H1 (cell line): ENCODE data around the gene LY6G6F. TPM values are rescaled to one million over a fixed set of nuclear protein-coding genes. Genes with fewer than 3 reads are reported as not detected.
A peak's percentile ranks its signal among the peaks of the same experiment; 100 is the strongest.

Source experiments
- CTCF ChIA-PET: fragments of 300-600 bp; sonication (Branson Sonifier 250); formaldehyde crosslinking; loops from one replicate; lab custom pipeline; 2021; ENCODE audit not compliant: partially characterized antibody; lab: Charles Lee
- POLR2A ChIA-PET: fragments of 300-600 bp; sonication (Branson Sonifier 250); formaldehyde crosslinking; loops from one replicate; lab custom pipeline; 2021; ENCODE audit warnings: inconsistent platforms; ENCODE audit not compliant: partially characterized antibody; lab: Charles Lee
- DNase-seq, 2 experiments: peaks; one replicate each; pipeline versions ENCODE4 v3.0.0 to v3.0.0-alpha.2; 2010 to 2022; ENCODE audit warnings: low spot score in 2 of 2, low read depth in 1 of 2, mixed read lengths in 1 of 2
- FAIRE-seq: peaks from 2 replicates; lab custom pipeline; 2011; peaks lifted over from hg19 to GRCh38; lab: Jason Lieb, UNC
- H2AFZ ChIP-seq: 2 replicates; pipeline ENCODE4 v1.8.1; 2012; ENCODE audit warnings: low read length, inconsistent platforms
- H2AK5ac ChIP-seq: 2 replicates; pipeline ENCODE4 v1.6.1; 2013; ENCODE audit warnings: low read depth, low read length
- H2BK120ac ChIP-seq: replicated peaks from 2 replicates; pipeline ENCODE3; 2013; ENCODE audit warnings: low read depth, low read length, inconsistent platforms
- H2BK12ac ChIP-seq: 2 replicates; pipeline ENCODE4 v1.6.1; 2013; ENCODE audit warnings: low read depth, low read length
- H2BK15ac ChIP-seq: 2 replicates; pipeline ENCODE4 v1.6.1; 2013; ENCODE audit warnings: low read length
- H2BK20ac ChIP-seq: 2 replicates; pipeline ENCODE4 v1.6.1; 2013; ENCODE audit warnings: low read length
- H2BK5ac ChIP-seq: 2 replicates; pipeline ENCODE4 v1.6.1; 2013; ENCODE audit warnings: low read depth, low read length
- H3K14ac ChIP-seq: 2 replicates; pipeline ENCODE4 v1.6.1; 2013; ENCODE audit warnings: inconsistent platforms; ENCODE audit not compliant: insufficient read length
- H3K18ac ChIP-seq: 2 replicates; pipeline ENCODE4 v1.6.1; 2013; ENCODE audit warnings: low read length; ENCODE audit errors: extremely low read depth
- H3K23ac ChIP-seq: 2 replicates; pipeline ENCODE4 v1.6.1; 2013; ENCODE audit warnings: inconsistent platforms; ENCODE audit not compliant: insufficient read length
- H3K23me2 ChIP-seq: 2 replicates; pipeline ENCODE4 v1.6.1; 2013; ENCODE audit warnings: low read depth, low read length
- H3K27ac ChIP-seq: 2 replicates; pipeline ENCODE4 v1.6.1; 2011; ENCODE audit warnings: low read depth, low read length, inconsistent platforms
- H3K27me3 ChIP-seq, 4 experiments: replicated peaks in 1 of 4; 1 replicate in 1 of 4; 2 replicates in 3 of 4; pipeline versions ENCODE4 v1.6.1 to v1.8.1; 2011 to 2013; ENCODE audit warnings: low read length in 3 of 4, mild to moderate bottlenecking in 3 of 4, inconsistent platforms in 2 of 4, mixed read lengths in 2 of 4, moderate library complexity in 1 of 4; ENCODE audit not compliant: control insufficient read depth in 3 of 4, insufficient read depth in 3 of 4; ENCODE audit errors: extremely low read depth in 1 of 4
- H3K36me3 ChIP-seq, 4 experiments: 2 replicates each; pipeline versions ENCODE4 v1.6.1 to v1.8.1; 2011 to 2013; ENCODE audit warnings: mild to moderate bottlenecking in 4 of 4, low read length in 3 of 4, moderate library complexity in 2 of 4, control low read depth in 1 of 4, inconsistent platforms in 1 of 4; ENCODE audit not compliant: insufficient read depth in 4 of 4, control insufficient read depth in 2 of 4
- H3K4ac ChIP-seq: replicated peaks from 2 replicates; pipeline ENCODE3; 2013; ENCODE audit warnings: low read length, low read depth, mixed read lengths, inconsistent platforms; ENCODE audit not compliant: insufficient read length
- H3K4me1 ChIP-seq, 4 experiments: replicated peaks in 1 of 4; 1 replicate in 1 of 4; 2 replicates in 3 of 4; pipeline versions ENCODE4 v1.6.1 to v1.8.1; 2011 to 2013; ENCODE audit warnings: low read length in 3 of 4, inconsistent platforms in 2 of 4, mixed read lengths in 1 of 4; ENCODE audit not compliant: insufficient read depth in 4 of 4, control insufficient read depth in 3 of 4
- H3K4me2 ChIP-seq, 2 experiments: 2 replicates each; pipeline versions ENCODE4 v1.6.1 to v1.8.1; 2011 to 2013; ENCODE audit warnings: low read depth in 2 of 2, low read length in 2 of 2, control low read depth in 1 of 2, inconsistent platforms in 1 of 2, mild to moderate bottlenecking in 1 of 2; ENCODE audit not compliant: insufficient read depth in 1 of 2
- H3K4me3 ChIP-seq, 4 experiments: fragments of 200-600, 300-600 bp in 1 of 4; sonication (generic), shearing (Covaris generic), sonication (Bioruptor Twin) in 1 of 4; 2 replicates each; pipeline versions ENCODE4 v1.5.1 to v1.8.1; 2011 to 2016; ENCODE audit warnings: low read length in 4 of 4, low read depth in 3 of 4, control low read depth in 2 of 4, inconsistent platforms in 2 of 4, mild to moderate bottlenecking in 2 of 4, mixed read lengths in 1 of 4, moderate library complexity in 1 of 4; ENCODE audit not compliant: insufficient read depth in 2 of 4; ENCODE audit errors: extremely low read depth in 1 of 4
- H3K56ac ChIP-seq: replicated peaks from 2 replicates; pipeline ENCODE3; 2013; ENCODE audit warnings: low read depth, mild to moderate bottlenecking, mixed read lengths, low read length, inconsistent platforms; ENCODE audit not compliant: insufficient read length
- H3K79me1 ChIP-seq: 2 replicates; pipeline ENCODE4 v1.6.1; 2013; ENCODE audit warnings: low read depth, low read length, control low read depth
- H3K79me2 ChIP-seq, 2 experiments: 2 replicates each; pipeline versions ENCODE4 v1.6.1 to v1.8.1; 2012 to 2013; ENCODE audit warnings: low read length in 2 of 2, mild to moderate bottlenecking in 2 of 2, inconsistent platforms in 1 of 2; ENCODE audit not compliant: insufficient read depth in 2 of 2, control insufficient read depth in 1 of 2
- H3K9ac ChIP-seq, 4 experiments: replicated peaks in 1 of 4; 1 replicate in 1 of 4; 2 replicates in 3 of 4; pipeline versions ENCODE4 v1.6.1 to v1.8.1; 2011 to 2013; ENCODE audit warnings: low read depth in 3 of 4, low read length in 3 of 4, control low read depth in 2 of 4, mild to moderate bottlenecking in 2 of 4, moderate library complexity in 2 of 4, inconsistent platforms in 1 of 4; ENCODE audit errors: extremely low read depth in 1 of 4
- H3K9me3 ChIP-seq, 2 experiments: 2 replicates each; pipeline versions ENCODE4 v1.6.1 to v1.8.1; 2012 to 2013; ENCODE audit warnings: mild to moderate bottlenecking in 2 of 2, moderate library complexity in 2 of 2, control low read depth in 1 of 2, inconsistent platforms in 1 of 2, low read depth in 1 of 2, low read length in 1 of 2, mixed read lengths in 1 of 2; ENCODE audit not compliant: insufficient read depth in 2 of 2
- H4K20me1 ChIP-seq, 2 experiments: replicated peaks in 1 of 2; 2 replicates each; pipeline versions ENCODE3 to v1.8.1; 2011 to 2013; ENCODE audit warnings: inconsistent platforms in 2 of 2, low read length in 2 of 2, mild to moderate bottlenecking in 1 of 2; ENCODE audit not compliant: insufficient read depth in 2 of 2, control insufficient read depth in 1 of 2
- H4K5ac ChIP-seq: 2 replicates; pipeline ENCODE4 v1.6.1; 2013; ENCODE audit warnings: low read length, low read depth, mixed read lengths, inconsistent platforms; ENCODE audit not compliant: insufficient read length
- H4K8ac ChIP-seq: 2 replicates; pipeline ENCODE4 v1.8.0; 2013; ENCODE audit warnings: mild to moderate bottlenecking, moderate library complexity, low read length, inconsistent platforms; ENCODE audit not compliant: insufficient read depth; ENCODE audit errors: extremely low read depth
- H4K91ac ChIP-seq: replicated peaks from 2 replicates; pipeline ENCODE3; 2013; ENCODE audit warnings: low read length, mixed read lengths, inconsistent platforms; ENCODE audit not compliant: insufficient read length
- CHD2 ChIP-seq: IDR thresholded peaks from 2 replicates; pipeline ENCODE4 v1.6.1; 2012; ENCODE audit warnings: low read length, improper control_type of control experiment
- MAFK ChIP-seq: IDR thresholded peaks from 2 replicates; pipeline ENCODE4 v1.6.1; 2012; ENCODE audit warnings: low read depth, mild to moderate bottlenecking, improper control_type of control experiment, low read length
- SAP30 ChIP-seq: fragments of 300-600 bp; sonication (generic); IDR thresholded peaks from 2 replicates; pipeline ENCODE4 v1.7.1; 2012; ENCODE audit warnings: low read length, moderate library complexity, mild to moderate bottlenecking, inconsistent platforms; ENCODE audit not compliant: insufficient read depth, insufficient replicate concordance
- TAF7 ChIP-seq: optimal IDR thresholded peaks from 2 replicates; pipeline ENCODE3; 2011; ENCODE audit warnings: low read depth, mild to moderate bottlenecking, inconsistent platforms, low read length, moderate library complexity, borderline replicate concordance
- WGBS, 2 experiments: shearing (Covaris generic) in 1 of 2; methylation state at CpG; one replicate each; pipeline versions ENCODE4 v1.1.6 to v1.1.7; 2013 to 2015; ENCODE audit warnings: low lambda C conversion rate in 2 of 2, mixed read lengths in 2 of 2, inconsistent platforms in 1 of 2, low coverage in 1 of 2, missing lambda C conversion rate in 1 of 2; ENCODE audit not compliant: insufficient replicate concordance in 2 of 2, insufficient coverage in 1 of 2, insufficient read length in 1 of 2; ENCODE audit errors: extremely low coverage in 1 of 2, missing lambda C conversion rate in 1 of 2; 5-methylcytosine and 5-hydroxymethylcytosine counted together
- polyA plus RNA-seq, 7 experiments: library from polyadenylated mRNA; depleted of rRNA in 3 of 7; stranded (reverse) in 5 of 7; unstranded in 2 of 7; fragments of >200 nt in 5 of 7; fragments of 200-250 nt in 2 of 7; gene quantifications; 1 replicate in 5 of 7; 2 replicates in 1 of 7; 4 replicates in 1 of 7; pipeline versions ENCODE4 v1.2.1 to v1.2.3, GENCODE V29; 2011 to 2013; ENCODE audit warnings: missing spikeins in 2 of 7, mixed read lengths in 2 of 7
- total RNA-seq: library from RNA; stranded (reverse); fragmentation: NEBNext Ultra II Directional; extraction: Animal tissue kit (Norgen Biotek cat#: 25700); gene quantifications from 2 replicates; pipeline ENCODE4 v1.2.1, GENCODE V29; 2021

LY6G6F gene
- total and polyA plus RNA-seq, 2 of the 8 experiments (the other 6 are each of a cell fraction or from before 2014, with no cell fraction given), result not detected

DNA sequence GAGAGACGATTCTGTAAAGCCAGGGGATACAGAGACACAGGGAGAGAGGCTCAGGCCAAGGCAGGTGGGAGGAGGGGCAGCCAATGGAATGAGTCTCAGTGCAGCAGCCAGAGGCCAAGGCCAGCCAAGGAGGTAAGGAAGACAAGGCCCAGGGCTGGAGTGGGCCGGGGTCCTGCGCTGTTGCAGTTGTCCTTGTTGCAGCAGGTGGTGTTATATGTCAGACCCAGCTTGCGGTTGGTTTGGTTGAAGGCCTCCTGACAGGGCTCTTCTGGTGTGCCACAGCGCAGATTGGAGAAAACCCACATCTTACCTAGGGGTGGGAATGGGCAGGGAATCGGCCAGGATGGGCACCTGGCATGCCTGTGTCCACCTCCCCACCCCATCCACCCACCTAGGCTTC is 12.3 kb downstream of the LY6G6F start:
- H3K18ac ChIP-seq, result no peak overlapping the region
- H3K36me3 ChIP-seq, result no peaks in the 10 kb centered on the region
- H3K27me3 ChIP-seq, result no peaks in the 10 kb centered on the region
- no peak overlapping the region for H3K9ac ChIP-seq
- no peak overlapping the region for H3K27ac ChIP-seq
- no peak overlapping the region for H3K14ac ChIP-seq
- peaks cover 8 to 26% (median 23%) of the 10 kb centered on the region in 4 experiments for H3K4me1 ChIP-seq
- H3K23me2 ChIP-seq, result no peaks in the 10 kb centered on the region
- H3K79me1 ChIP-seq, result no peaks in the 10 kb centered on the region
- 96% methylated on average over 6 of the region's 6 CpGs; no CpG with 5 or more reads in 1 of the 2 experiments for WGBS, 2 experiments
- no peak overlapping the region; the same call in 1 of the 2 replicates for H2BK12ac ChIP-seq
- no peak overlapping the region for H3K4me3 ChIP-seq
- ChIA-PET CTCF (interaction anchor here (0.5 to 3.7 kb wide), 5 partner anchors 11 to 233 kb away, joined by 3 to 18 read pairs (median 4); no protein-coding TSS in a partner anchor), POLR2A (interaction anchor here (0.9 to 3.5 kb wide), 4 partner anchors 10 to 77 kb away, joined by 3 to 10 read pairs (median 4); partner anchors contain the start of genes DDAH2 and MSH5)
- no peak overlapping the region for H2AK5ac ChIP-seq
- DNase-seq, result no peak
- H4K20me1 ChIP-seq, result no peaks in the 10 kb centered on the region
- H2BK120ac ChIP-seq, result no peak overlapping the region
- 0 out of 2 replicates have a peak overlapping the region, but pooled peaks have one; percentile 11 for H2BK5ac ChIP-seq
- H3K4ac ChIP-seq, result no peak overlapping the region
- no peaks in the 10 kb centered on the region for H3K79me2 ChIP-seq
- FAIRE-seq, result no peak
- H2AFZ ChIP-seq, result 0 out of 2 replicates have a peak overlapping the region, but pooled peaks have one; percentile 56
- no peak overlapping the region for H3K23ac ChIP-seq
- no peak overlapping the region for H3K56ac ChIP-seq
- no peak overlapping the region for H4K8ac ChIP-seq
- H2BK15ac ChIP-seq, result 0 out of 2 replicates have a peak overlapping the region, but pooled peaks have one; percentile 53
- H3K4me2 ChIP-seq, result peak overlapping the region in 1 of 2 experiments; percentile 45; a peak in 1 of 4 replicates
- H2BK20ac ChIP-seq, result peak overlapping the region; percentile 52
- H3K9me3 ChIP-seq, result no peaks in the 10 kb centered on the region
- H4K91ac ChIP-seq, result peak overlapping the region; percentile 0
- no peak overlapping the region for H4K5ac ChIP-seq
- TF ChIP-seq MAFK, result no peak
- TF ChIP-seq TAF7, result no peak
- no peak for TF ChIP-seq SAP30
- TF ChIP-seq CHD2, result no peak
